HFF-Myc (cell line): Measurements from ENCODE around the gene TNIP2.
A peak's percentile ranks its signal among the peaks of the same experiment; 100 is the strongest.

Experiments used
- DNase-seq: peaks from one replicate; pipeline ENCODE4 v3.0.0-alpha.2; 2011; ENCODE audit warnings: low read depth; ENCODE audit errors: extremely low read depth
- H3K4me3 ChIP-seq: replicated peaks from 2 replicates; pipeline ENCODE4 v1.5.1; 2011; ENCODE audit warnings: low read depth, mild to moderate bottlenecking, control low read depth, low read length
- TF ChIP-seq, protein P1 (sequence below): IDR thresholded peaks from 2 replicates; pipeline ENCODE4 v1.5.1; 2012; ENCODE audit warnings: mild to moderate bottlenecking, low read depth, low read length, control low read depth; ENCODE audit errors: missing control alignments

Gene TNIP2

DNA sequence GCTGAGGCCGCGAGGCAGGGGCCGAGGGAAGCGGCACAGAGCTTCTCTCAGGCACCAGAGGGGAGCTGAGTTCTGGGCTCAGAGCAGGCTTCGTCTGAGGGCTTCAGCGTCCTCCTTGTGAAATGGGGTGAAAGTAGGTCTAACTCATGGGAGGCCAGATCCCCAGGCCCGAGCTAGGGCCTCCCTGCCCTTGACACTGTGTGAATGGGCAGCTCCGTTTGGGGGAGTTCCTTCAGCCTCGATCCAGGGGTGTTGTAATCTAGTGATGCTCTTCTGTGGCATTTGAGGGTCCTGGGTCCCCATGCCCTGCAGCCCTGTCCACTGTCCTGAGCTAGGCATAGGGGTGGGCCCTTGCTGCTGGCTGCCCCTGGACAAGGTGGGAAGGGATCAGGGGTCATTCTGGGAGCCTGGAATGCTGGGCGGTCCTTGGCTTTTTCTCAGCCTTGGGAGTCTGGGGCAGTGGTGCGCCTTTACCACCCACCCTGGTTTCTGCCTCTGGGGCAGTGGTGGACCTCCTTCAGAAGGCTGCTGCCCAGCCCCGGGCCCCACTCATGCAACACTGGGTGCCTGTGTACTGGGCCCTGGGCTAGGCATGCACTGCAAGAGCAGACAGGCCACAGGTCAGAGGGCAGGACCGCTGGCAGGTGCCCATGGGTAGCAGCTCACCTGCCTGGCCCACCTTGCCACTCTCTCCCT is 40.9 kb upstream of the TNIP2 start:
- no peak for DNase-seq
- no peak overlapping the region for H3K4me3 ChIP-seq
- TF ChIP-seq, protein P1, sequence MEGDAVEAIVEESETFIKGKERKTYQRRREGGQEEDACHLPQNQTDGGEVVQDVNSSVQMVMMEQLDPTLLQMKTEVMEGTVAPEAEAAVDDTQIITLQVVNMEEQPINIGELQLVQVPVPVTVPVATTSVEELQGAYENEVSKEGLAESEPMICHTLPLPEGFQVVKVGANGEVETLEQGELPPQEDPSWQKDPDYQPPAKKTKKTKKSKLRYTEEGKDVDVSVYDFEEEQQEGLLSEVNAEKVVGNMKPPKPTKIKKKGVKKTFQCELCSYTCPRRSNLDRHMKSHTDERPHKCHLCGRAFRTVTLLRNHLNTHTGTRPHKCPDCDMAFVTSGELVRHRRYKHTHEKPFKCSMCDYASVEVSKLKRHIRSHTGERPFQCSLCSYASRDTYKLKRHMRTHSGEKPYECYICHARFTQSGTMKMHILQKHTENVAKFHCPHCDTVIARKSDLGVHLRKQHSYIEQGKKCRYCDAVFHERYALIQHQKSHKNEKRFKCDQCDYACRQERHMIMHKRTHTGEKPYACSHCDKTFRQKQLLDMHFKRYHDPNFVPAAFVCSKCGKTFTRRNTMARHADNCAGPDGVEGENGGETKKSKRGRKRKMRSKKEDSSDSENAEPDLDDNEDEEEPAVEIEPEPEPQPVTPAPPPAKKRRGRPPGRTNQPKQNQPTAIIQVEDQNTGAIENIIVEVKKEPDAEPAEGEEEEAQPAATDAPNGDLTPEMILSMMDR: no peak

- TF ChIP-seq, protein P1: no peak
- DNase-seq: peak; percentile 72
- H3K4me3 ChIP-seq: no peak overlapping the region
These were observed 40.0 kb upstream of the TNIP2 start for GRCh38 chr4:2795893-2796848.

- TF ChIP-seq, protein P1: no peak
- no peak overlapping the region for H3K4me3 ChIP-seq
- DNase-seq: no peak
These were observed 39.3 kb upstream of the TNIP2 start for GRCh38 chr4:2795300-2795892.

DNA sequence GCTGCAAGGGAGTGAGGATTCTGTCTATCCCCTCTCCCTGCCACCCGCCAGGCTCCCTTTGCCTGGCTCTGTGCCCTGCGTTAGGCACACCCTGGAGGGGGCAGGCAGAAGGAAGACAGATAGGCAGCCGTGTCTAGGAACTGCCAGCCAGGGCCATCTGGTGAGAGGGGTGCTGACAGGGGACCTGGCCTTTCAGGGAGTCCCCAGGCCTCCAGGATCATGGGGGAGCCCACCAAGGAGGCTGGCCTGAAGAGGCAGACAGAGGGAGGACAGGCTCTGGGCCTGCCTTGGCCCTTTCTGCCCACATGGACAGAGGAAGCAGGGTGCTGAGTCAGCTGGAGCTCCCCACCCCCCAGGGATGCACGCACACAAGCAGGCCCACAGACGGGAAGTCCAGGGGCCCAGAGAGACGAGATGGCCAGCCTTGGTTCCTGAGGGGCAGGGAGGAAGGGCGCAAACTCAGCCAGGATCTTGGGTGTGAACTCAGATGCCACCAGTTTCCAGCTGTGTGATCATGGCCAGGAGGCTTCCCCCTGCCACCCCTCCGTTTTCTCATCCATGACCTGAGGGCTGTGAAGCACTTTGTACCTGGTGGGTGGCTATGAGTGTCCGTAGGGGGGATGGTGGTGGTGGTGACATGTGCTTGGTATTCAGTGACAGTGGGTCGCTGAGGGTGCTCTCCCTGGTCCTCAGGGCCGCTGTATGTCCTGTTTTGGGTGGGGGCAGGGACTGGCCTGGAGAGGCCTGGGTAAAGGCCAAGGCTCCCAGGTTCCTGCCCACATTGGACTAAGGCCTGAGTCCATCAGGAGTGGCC is 38.6 kb upstream of the TNIP2 start:
- DNase-seq: no peak
- H3K4me3 ChIP-seq: no peak overlapping the region
- TF ChIP-seq, protein P1: no peak

DNA sequence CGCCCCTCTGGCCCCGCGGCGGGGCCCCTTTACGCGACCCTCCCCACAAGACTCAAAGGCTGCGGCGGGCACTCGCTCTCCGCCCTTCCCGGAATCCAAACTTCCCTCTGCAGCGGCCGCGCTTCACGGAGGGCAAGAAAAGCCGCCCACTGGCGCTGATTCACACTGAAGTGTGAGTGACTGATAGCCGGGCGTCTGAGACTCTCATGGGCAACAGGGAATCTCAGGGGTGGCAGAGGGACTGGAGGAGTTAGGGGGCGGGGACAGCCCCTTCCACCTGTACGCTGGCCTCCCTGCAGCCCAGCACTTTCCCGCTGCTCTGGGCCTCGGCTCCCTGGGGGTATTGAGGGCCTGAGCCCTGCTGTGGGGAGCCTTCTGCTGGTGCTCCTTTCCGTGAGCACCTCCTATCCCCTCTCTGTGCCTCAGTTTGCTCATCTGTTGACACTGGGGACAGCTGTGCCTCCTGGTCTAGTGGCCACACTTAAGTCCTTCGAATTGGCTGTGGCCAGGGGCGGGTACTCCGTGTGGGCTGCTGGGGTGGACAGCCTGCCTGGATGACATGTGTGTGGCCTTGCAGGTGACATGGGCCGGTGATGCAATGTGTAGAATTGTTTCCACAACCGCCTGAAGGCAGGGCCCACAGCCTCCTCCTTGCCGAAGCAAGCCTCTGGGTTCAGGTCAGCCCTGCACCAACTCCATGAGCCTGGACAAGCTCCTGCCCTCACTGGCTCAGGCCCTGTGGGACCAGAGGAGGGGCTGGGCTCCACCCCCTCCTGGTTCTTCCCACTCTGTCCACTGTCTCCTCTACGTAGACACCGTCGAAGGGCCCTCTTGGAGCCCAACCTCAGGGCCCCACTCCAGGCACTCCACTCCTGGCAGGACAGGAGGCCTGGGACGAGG is 37.7 kb upstream of the TNIP2 start:
- no peak for DNase-seq
- H3K4me3 ChIP-seq: peak overlapping the region; percentile 49
- TF ChIP-seq, protein P1: no peak
